OCI-LY3 (cell line): Measurements from ENCODE around the gene TMEM169.

Source experiments
- H2AFZ ChIP-seq: fragments of 200-600, 300-600 bp; shearing (Covaris generic); 2 replicates; pipeline ENCODE4 v1.6.0; 2014; ENCODE audit warnings: antibody characterized with exemption, low read depth, low read length
- H3K27ac ChIP-seq: fragments of 200-600, 300-600 bp; sonication (generic); 2 replicates; pipeline ENCODE4 v1.5.1; 2014; ENCODE audit warnings: mild to moderate bottlenecking, low read length, moderate library complexity, mixed read lengths
- H3K27me3 ChIP-seq: fragments of 200-600, 300-600 bp; sonication (generic); 2 replicates; pipeline ENCODE4 v1.6.1; 2014; ENCODE audit warnings: low read depth, low read length, mixed read lengths
- H3K36me3 ChIP-seq: fragments of 200-600, 300-600 bp; sonication (generic); replicated peaks from 2 replicates; pipeline ENCODE3; 2014; ENCODE audit warnings: low read depth, low read length, mixed read lengths
- H3K4me1 ChIP-seq: fragments of 300-600, 200-600 bp; sonication (generic); 2 replicates; pipeline ENCODE4 v1.6.1; 2014; ENCODE audit warnings: low read length, mixed read lengths
- H3K4me2 ChIP-seq: fragments of 200-600, 300-600 bp; sonication (generic); 2 replicates; pipeline ENCODE4 v1.6.1; 2014; ENCODE audit warnings: low read length, mixed read lengths
- H3K4me3 ChIP-seq: fragments of 300-600, 200-600 bp; sonication (generic); 2 replicates; pipeline ENCODE4 v1.5.1; 2014; ENCODE audit warnings: antibody characterized with exemption, mild to moderate bottlenecking, low read length, moderate library complexity
- H3K79me2 ChIP-seq: fragments of 300-600, 200-600 bp; shearing (Covaris generic); 2 replicates; pipeline ENCODE4 v1.6.1; 2014; ENCODE audit warnings: mild to moderate bottlenecking, low read length, mixed read lengths
- H3K9ac ChIP-seq: fragments of 300-600, 200-600 bp; shearing (Covaris generic); 2 replicates; pipeline ENCODE4 v1.6.0; 2014; ENCODE audit warnings: mild to moderate bottlenecking, low read length, moderate library complexity
- H3K9me3 ChIP-seq: fragments of 200-600, 300-600 bp; shearing (Covaris generic); 2 replicates; pipeline ENCODE4 v1.6.1; 2014; ENCODE audit warnings: low read length, mixed read lengths; ENCODE audit not compliant: insufficient read depth
- H4K20me1 ChIP-seq: fragments of 200-600, 300-600 bp; sonication (generic); 2 replicates; pipeline ENCODE4 v1.6.1; 2016; ENCODE audit warnings: low read length, mixed read lengths; ENCODE audit not compliant: insufficient read depth
- EZH2phosphoT487 ChIP-seq: fragments of 200-600 bp; shearing (Covaris generic); IDR thresholded peaks from 2 replicates; pipeline ENCODE4 v1.6.1; 2018; ENCODE audit warnings: antibody characterized with exemption, mixed run types, low read depth
- TF ChIP-seq, protein P1 (sequence below): fragments of 200-600, 300-600 bp; sonication (generic); IDR thresholded peaks from 2 replicates; pipeline ENCODE4 v1.5.1; 2014; ENCODE audit warnings: antibody characterized with exemption, low read length, low read depth

The TMEM169 gene

GRCh38 chr2:216039918-216040317, 41.8 kb upstream of the TMEM169 start:
- Histone ChIP-seq H3K9ac (no peak overlapping the region), H2AFZ (no peak overlapping the region), H3K4me3 (no peak overlapping the region), H3K4me1 (peaks cover 5% of the 10 kb centered on the region), H3K79me2 (no peaks in the 10 kb centered on the region), H3K36me3 (peaks cover under 1% of the 10 kb centered on the region), H3K9me3 (no peaks in the 10 kb centered on the region), H3K27me3 (no peaks in the 10 kb centered on the region), H3K4me2 (no peak overlapping the region), H4K20me1 (no peaks in the 10 kb centered on the region), H3K27ac (no peak overlapping the region)
- no peak for TF ChIP-seq EZH2phosphoT487
- TF ChIP-seq, protein P1, sequence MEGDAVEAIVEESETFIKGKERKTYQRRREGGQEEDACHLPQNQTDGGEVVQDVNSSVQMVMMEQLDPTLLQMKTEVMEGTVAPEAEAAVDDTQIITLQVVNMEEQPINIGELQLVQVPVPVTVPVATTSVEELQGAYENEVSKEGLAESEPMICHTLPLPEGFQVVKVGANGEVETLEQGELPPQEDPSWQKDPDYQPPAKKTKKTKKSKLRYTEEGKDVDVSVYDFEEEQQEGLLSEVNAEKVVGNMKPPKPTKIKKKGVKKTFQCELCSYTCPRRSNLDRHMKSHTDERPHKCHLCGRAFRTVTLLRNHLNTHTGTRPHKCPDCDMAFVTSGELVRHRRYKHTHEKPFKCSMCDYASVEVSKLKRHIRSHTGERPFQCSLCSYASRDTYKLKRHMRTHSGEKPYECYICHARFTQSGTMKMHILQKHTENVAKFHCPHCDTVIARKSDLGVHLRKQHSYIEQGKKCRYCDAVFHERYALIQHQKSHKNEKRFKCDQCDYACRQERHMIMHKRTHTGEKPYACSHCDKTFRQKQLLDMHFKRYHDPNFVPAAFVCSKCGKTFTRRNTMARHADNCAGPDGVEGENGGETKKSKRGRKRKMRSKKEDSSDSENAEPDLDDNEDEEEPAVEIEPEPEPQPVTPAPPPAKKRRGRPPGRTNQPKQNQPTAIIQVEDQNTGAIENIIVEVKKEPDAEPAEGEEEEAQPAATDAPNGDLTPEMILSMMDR = no peak

- Histone ChIP-seq H3K27me3 (no peaks in the 10 kb centered on the region), H3K79me2 (no peaks in the 10 kb centered on the region), H2AFZ (no peak overlapping the region), H3K36me3 (no peaks in the 10 kb centered on the region), H3K9ac (no peak overlapping the region), H3K4me2 (no peak overlapping the region), H4K20me1 (no peaks in the 10 kb centered on the region), H3K27ac (no peak overlapping the region), H3K9me3 (no peaks in the 10 kb centered on the region), H3K4me3 (no peak overlapping the region), H3K4me1 (peaks cover 12% of the 10 kb centered on the region)
- TF ChIP-seq EZH2phosphoT487 = no peak
- TF ChIP-seq, protein P1 = no peak
These were observed 40.3 kb upstream of the TMEM169 start for GRCh38 chr2:216041438-216041837.

DNA sequence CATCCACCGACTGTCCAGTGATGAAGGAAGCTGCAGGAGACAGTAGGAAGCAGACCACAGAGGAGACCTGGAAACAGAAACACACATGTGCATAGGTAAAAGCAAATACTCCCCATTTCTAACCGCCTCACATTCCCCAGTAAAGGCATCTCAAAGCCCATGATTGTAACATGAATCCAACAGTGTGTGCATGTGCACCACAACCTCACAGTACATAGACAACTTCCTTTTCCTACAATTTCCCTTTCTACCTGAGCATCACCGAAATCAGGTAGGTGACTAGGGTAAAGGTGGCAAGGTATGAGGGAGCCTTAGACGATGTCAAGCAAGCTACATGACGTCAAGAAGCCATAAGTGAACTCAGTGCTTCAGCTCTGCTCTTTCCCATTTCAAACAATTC, 37.8 kb upstream of the TMEM169 start:
- Histone ChIP-seq H3K4me1 (peaks cover 12% of the 10 kb centered on the region), H2AFZ (no peak overlapping the region), H3K9me3 (no peaks in the 10 kb centered on the region)

DNA sequence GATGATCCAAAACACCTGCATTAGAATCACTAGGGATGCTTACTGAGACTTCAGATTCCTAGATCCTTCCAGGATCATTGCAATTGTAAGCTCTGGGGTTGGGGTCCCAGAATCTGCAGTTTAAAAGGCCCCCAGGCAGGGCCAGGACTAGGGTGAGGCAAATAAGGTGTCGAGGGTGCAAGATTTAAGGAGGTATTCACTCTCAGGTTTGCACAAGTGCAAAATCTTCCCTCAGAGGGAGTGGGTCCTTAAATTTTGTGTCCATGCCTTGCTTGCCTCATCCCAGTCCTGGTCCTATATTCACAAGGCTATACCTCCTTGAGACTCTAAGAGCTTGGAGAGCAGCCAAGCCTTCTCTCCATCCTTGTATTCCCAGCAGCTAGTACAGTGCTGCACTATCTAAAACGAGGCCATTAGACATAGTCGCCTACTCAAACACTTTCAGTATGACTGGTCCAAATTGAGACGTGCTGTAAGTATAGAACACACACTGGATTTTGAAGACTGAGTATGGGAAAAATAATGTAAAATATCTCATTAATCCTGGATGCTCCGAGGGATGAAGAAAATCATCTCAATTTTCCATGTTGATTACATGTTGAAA, 36.7 kb upstream of the TMEM169 start:
- Histone ChIP-seq H3K4me1 (peaks cover 12% of the 10 kb centered on the region), H4K20me1 (no peaks in the 10 kb centered on the region), H2AFZ (no peak overlapping the region), H3K9me3 (no peaks in the 10 kb centered on the region), H3K27me3 (no peaks in the 10 kb centered on the region), H3K79me2 (no peaks in the 10 kb centered on the region), H3K4me3 (no peak overlapping the region), H3K4me2 (peak overlapping the region; percentile 37), H3K9ac (no peak overlapping the region), H3K36me3 (no peaks in the 10 kb centered on the region), H3K27ac (no peak overlapping the region)
- TF ChIP-seq EZH2phosphoT487 = no peak
- TF ChIP-seq, protein P1 = no peak

More for the DNA sequence above, 37.8 kb upstream of the TMEM169 start:
- no peak overlapping the region for H3K9ac ChIP-seq
- H3K36me3 ChIP-seq = no peaks in the 10 kb centered on the region
- no peaks in the 10 kb centered on the region for H3K79me2 ChIP-seq
- H3K4me3 ChIP-seq = no peak overlapping the region
- H3K4me2 ChIP-seq = no peak overlapping the region
- no peaks in the 10 kb centered on the region for H4K20me1 ChIP-seq
- no peaks in the 10 kb centered on the region for H3K27me3 ChIP-seq
- no peak overlapping the region for H3K27ac ChIP-seq
- TF ChIP-seq, protein P1 = no peak
- TF ChIP-seq EZH2phosphoT487 = no peak
